H1 (cell line): ENCODE results near the gene PITPNB. TPM values are rescaled to one million over a fixed set of nuclear protein-coding genes. Genes with fewer than 3 reads are reported as not detected.

Source experiments
- CTCF ChIA-PET: fragments of 300-600 bp; sonication (Branson Sonifier 250); formaldehyde crosslinking; loops from one replicate; lab custom pipeline; 2021; ENCODE audit not compliant: partially characterized antibody; lab: Charles Lee
- POLR2A ChIA-PET: fragments of 300-600 bp; sonication (Branson Sonifier 250); formaldehyde crosslinking; loops from one replicate; lab custom pipeline; 2021; ENCODE audit warnings: inconsistent platforms; ENCODE audit not compliant: partially characterized antibody; lab: Charles Lee
- DNase-seq, 2 experiments: peaks; one replicate each; pipeline versions ENCODE4 v3.0.0 to v3.0.0-alpha.2; 2010 to 2022; ENCODE audit warnings: low spot score in 2 of 2, low read depth in 1 of 2, mixed read lengths in 1 of 2
- FAIRE-seq: peaks from 2 replicates; lab custom pipeline; 2011; peaks lifted over from hg19 to GRCh38; lab: Jason Lieb, UNC
- H2AFZ ChIP-seq: 2 replicates; pipeline ENCODE4 v1.8.1; 2012; ENCODE audit warnings: low read length, inconsistent platforms
- H2AK5ac ChIP-seq: 2 replicates; pipeline ENCODE4 v1.6.1; 2013; ENCODE audit warnings: low read depth, low read length
- H2BK120ac ChIP-seq: replicated peaks from 2 replicates; pipeline ENCODE3; 2013; ENCODE audit warnings: low read depth, low read length, inconsistent platforms
- H2BK12ac ChIP-seq: 2 replicates; pipeline ENCODE4 v1.6.1; 2013; ENCODE audit warnings: low read depth, low read length
- H2BK15ac ChIP-seq: 2 replicates; pipeline ENCODE4 v1.6.1; 2013; ENCODE audit warnings: low read length
- H2BK20ac ChIP-seq: 2 replicates; pipeline ENCODE4 v1.6.1; 2013; ENCODE audit warnings: low read length
- H2BK5ac ChIP-seq: 2 replicates; pipeline ENCODE4 v1.6.1; 2013; ENCODE audit warnings: low read depth, low read length
- H3K14ac ChIP-seq: 2 replicates; pipeline ENCODE4 v1.6.1; 2013; ENCODE audit warnings: inconsistent platforms; ENCODE audit not compliant: insufficient read length
- H3K18ac ChIP-seq: 2 replicates; pipeline ENCODE4 v1.6.1; 2013; ENCODE audit warnings: low read length; ENCODE audit errors: extremely low read depth
- H3K23ac ChIP-seq: 2 replicates; pipeline ENCODE4 v1.6.1; 2013; ENCODE audit warnings: inconsistent platforms; ENCODE audit not compliant: insufficient read length
- H3K23me2 ChIP-seq: 2 replicates; pipeline ENCODE4 v1.6.1; 2013; ENCODE audit warnings: low read depth, low read length
- H3K27ac ChIP-seq: 2 replicates; pipeline ENCODE4 v1.6.1; 2011; ENCODE audit warnings: low read depth, low read length, inconsistent platforms
- H3K27me3 ChIP-seq, 4 experiments: replicated peaks in 1 of 4; 1 replicate in 1 of 4; 2 replicates in 3 of 4; pipeline versions ENCODE4 v1.6.1 to v1.8.1; 2011 to 2013; ENCODE audit warnings: low read length in 3 of 4, mild to moderate bottlenecking in 3 of 4, inconsistent platforms in 2 of 4, mixed read lengths in 2 of 4, moderate library complexity in 1 of 4; ENCODE audit not compliant: control insufficient read depth in 3 of 4, insufficient read depth in 3 of 4; ENCODE audit errors: extremely low read depth in 1 of 4
- H3K36me3 ChIP-seq, 4 experiments: 2 replicates each; pipeline versions ENCODE4 v1.6.1 to v1.8.1; 2011 to 2013; ENCODE audit warnings: mild to moderate bottlenecking in 4 of 4, low read length in 3 of 4, moderate library complexity in 2 of 4, control low read depth in 1 of 4, inconsistent platforms in 1 of 4; ENCODE audit not compliant: insufficient read depth in 4 of 4, control insufficient read depth in 2 of 4
- H3K4ac ChIP-seq: replicated peaks from 2 replicates; pipeline ENCODE3; 2013; ENCODE audit warnings: low read length, low read depth, mixed read lengths, inconsistent platforms; ENCODE audit not compliant: insufficient read length
- H3K4me1 ChIP-seq, 4 experiments: replicated peaks in 1 of 4; 1 replicate in 1 of 4; 2 replicates in 3 of 4; pipeline versions ENCODE4 v1.6.1 to v1.8.1; 2011 to 2013; ENCODE audit warnings: low read length in 3 of 4, inconsistent platforms in 2 of 4, mixed read lengths in 1 of 4; ENCODE audit not compliant: insufficient read depth in 4 of 4, control insufficient read depth in 3 of 4
- H3K4me2 ChIP-seq, 2 experiments: 2 replicates each; pipeline versions ENCODE4 v1.6.1 to v1.8.1; 2011 to 2013; ENCODE audit warnings: low read depth in 2 of 2, low read length in 2 of 2, control low read depth in 1 of 2, inconsistent platforms in 1 of 2, mild to moderate bottlenecking in 1 of 2; ENCODE audit not compliant: insufficient read depth in 1 of 2
- H3K4me3 ChIP-seq, 4 experiments: fragments of 200-600, 300-600 bp in 1 of 4; sonication (generic), shearing (Covaris generic), sonication (Bioruptor Twin) in 1 of 4; 2 replicates each; pipeline versions ENCODE4 v1.5.1 to v1.8.1; 2011 to 2016; ENCODE audit warnings: low read length in 4 of 4, low read depth in 3 of 4, control low read depth in 2 of 4, inconsistent platforms in 2 of 4, mild to moderate bottlenecking in 2 of 4, mixed read lengths in 1 of 4, moderate library complexity in 1 of 4; ENCODE audit not compliant: insufficient read depth in 2 of 4; ENCODE audit errors: extremely low read depth in 1 of 4
- H3K56ac ChIP-seq: replicated peaks from 2 replicates; pipeline ENCODE3; 2013; ENCODE audit warnings: low read depth, mild to moderate bottlenecking, mixed read lengths, low read length, inconsistent platforms; ENCODE audit not compliant: insufficient read length
- H3K79me1 ChIP-seq: 2 replicates; pipeline ENCODE4 v1.6.1; 2013; ENCODE audit warnings: low read depth, low read length, control low read depth
- H3K79me2 ChIP-seq, 2 experiments: 2 replicates each; pipeline versions ENCODE4 v1.6.1 to v1.8.1; 2012 to 2013; ENCODE audit warnings: low read length in 2 of 2, mild to moderate bottlenecking in 2 of 2, inconsistent platforms in 1 of 2; ENCODE audit not compliant: insufficient read depth in 2 of 2, control insufficient read depth in 1 of 2
- H3K9ac ChIP-seq, 4 experiments: replicated peaks in 1 of 4; 1 replicate in 1 of 4; 2 replicates in 3 of 4; pipeline versions ENCODE4 v1.6.1 to v1.8.1; 2011 to 2013; ENCODE audit warnings: low read depth in 3 of 4, low read length in 3 of 4, control low read depth in 2 of 4, mild to moderate bottlenecking in 2 of 4, moderate library complexity in 2 of 4, inconsistent platforms in 1 of 4; ENCODE audit errors: extremely low read depth in 1 of 4
- H3K9me3 ChIP-seq, 2 experiments: 2 replicates each; pipeline versions ENCODE4 v1.6.1 to v1.8.1; 2012 to 2013; ENCODE audit warnings: mild to moderate bottlenecking in 2 of 2, moderate library complexity in 2 of 2, control low read depth in 1 of 2, inconsistent platforms in 1 of 2, low read depth in 1 of 2, low read length in 1 of 2, mixed read lengths in 1 of 2; ENCODE audit not compliant: insufficient read depth in 2 of 2
- H4K20me1 ChIP-seq, 2 experiments: replicated peaks in 1 of 2; 2 replicates each; pipeline versions ENCODE3 to v1.8.1; 2011 to 2013; ENCODE audit warnings: inconsistent platforms in 2 of 2, low read length in 2 of 2, mild to moderate bottlenecking in 1 of 2; ENCODE audit not compliant: insufficient read depth in 2 of 2, control insufficient read depth in 1 of 2
- H4K5ac ChIP-seq: 2 replicates; pipeline ENCODE4 v1.6.1; 2013; ENCODE audit warnings: low read length, low read depth, mixed read lengths, inconsistent platforms; ENCODE audit not compliant: insufficient read length
- H4K8ac ChIP-seq: 2 replicates; pipeline ENCODE4 v1.8.0; 2013; ENCODE audit warnings: mild to moderate bottlenecking, moderate library complexity, low read length, inconsistent platforms; ENCODE audit not compliant: insufficient read depth; ENCODE audit errors: extremely low read depth
- H4K91ac ChIP-seq: replicated peaks from 2 replicates; pipeline ENCODE3; 2013; ENCODE audit warnings: low read length, mixed read lengths, inconsistent platforms; ENCODE audit not compliant: insufficient read length
- BRCA1 ChIP-seq: IDR thresholded peaks from 2 replicates; pipeline ENCODE4 v1.6.1; 2012; ENCODE audit warnings: low read depth, low read length, improper control_type of control experiment
- CBX5 ChIP-seq: fragments of 300-800, 300-1000 bp; sonication (generic); IDR thresholded peaks from 2 replicates; pipeline ENCODE4 v1.7.1; 2016; ENCODE audit warnings: antibody characterized with exemption, low read length, low read depth
- CEBPB ChIP-seq: IDR thresholded peaks from 2 replicates; pipeline ENCODE4 v1.6.1; 2012; ENCODE audit warnings: low read depth, low read length
- CHD1 ChIP-seq: IDR thresholded peaks from 2 replicates; pipeline ENCODE4 v1.6.1; 2012; ENCODE audit warnings: low read depth, low read length, improper control_type of control experiment
- EZH2 ChIP-seq: fragments of 200-600 bp; sonication (generic); IDR thresholded peaks from 2 replicates; pipeline ENCODE4 v1.7.1; 2012; ENCODE audit warnings: low read depth, mild to moderate bottlenecking, moderate library complexity, low read length, inconsistent platforms; ENCODE audit not compliant: severe bottlenecking
- GTF2F1 ChIP-seq: IDR thresholded peaks from 2 replicates; pipeline ENCODE4 v1.6.1; 2012; ENCODE audit warnings: low read depth, low read length, improper control_type of control experiment, borderline replicate concordance
- KDM5A ChIP-seq: fragments of 200-600 bp; IDR thresholded peaks from 2 replicates; pipeline ENCODE4 v1.7.1; 2012; ENCODE audit warnings: mild to moderate bottlenecking, low read length, inconsistent platforms, mixed read lengths
- PHF8 ChIP-seq: fragments of 200-600 bp; sonication (generic); conservative IDR thresholded peaks from 2 replicates; pipeline ENCODE4 v1.7.1; 2012; ENCODE audit warnings: low read depth, mild to moderate bottlenecking, inconsistent platforms, low read length, moderate library complexity
- RXRA ChIP-seq: IDR thresholded peaks from 2 replicates; pipeline ENCODE4 v1.6.1; 2011; ENCODE audit warnings: low read depth, mild to moderate bottlenecking, low read length, moderate library complexity; ENCODE audit not compliant: insufficient read depth
- SIRT6 ChIP-seq: IDR thresholded peaks from one replicate; pipeline ENCODE4 v1.7.1; 2012; ENCODE audit warnings: low read length, inconsistent platforms
- SP1 ChIP-seq: IDR thresholded peaks from 2 replicates; pipeline ENCODE4 v1.6.1; 2011; ENCODE audit warnings: low read depth, low read length
- TCF12 ChIP-seq: IDR thresholded peaks from 2 replicates; pipeline ENCODE4 v1.6.1; 2011; ENCODE audit warnings: low read depth, mild to moderate bottlenecking, low read length
- ZNF274 ChIP-seq: IDR thresholded peaks from 2 replicates; pipeline ENCODE4 v1.7.0; 2012; ENCODE audit warnings: low read length, borderline replicate concordance; ENCODE audit errors: extremely low read depth
- WGBS, 2 experiments: shearing (Covaris generic) in 1 of 2; methylation state at CpG; one replicate each; pipeline versions ENCODE4 v1.1.6 to v1.1.7; 2013 to 2015; ENCODE audit warnings: low lambda C conversion rate in 2 of 2, mixed read lengths in 2 of 2, inconsistent platforms in 1 of 2, low coverage in 1 of 2, missing lambda C conversion rate in 1 of 2; ENCODE audit not compliant: insufficient replicate concordance in 2 of 2, insufficient coverage in 1 of 2, insufficient read length in 1 of 2; ENCODE audit errors: extremely low coverage in 1 of 2, missing lambda C conversion rate in 1 of 2; 5-methylcytosine and 5-hydroxymethylcytosine counted together
- polyA plus RNA-seq, 7 experiments: library from polyadenylated mRNA; depleted of rRNA in 3 of 7; stranded (reverse) in 5 of 7; unstranded in 2 of 7; fragments of >200 nt in 5 of 7; fragments of 200-250 nt in 2 of 7; gene quantifications; 1 replicate in 5 of 7; 2 replicates in 1 of 7; 4 replicates in 1 of 7; pipeline versions ENCODE4 v1.2.1 to v1.2.3, GENCODE V29; 2011 to 2013; ENCODE audit warnings: missing spikeins in 2 of 7, mixed read lengths in 2 of 7
- total RNA-seq: library from RNA; stranded (reverse); fragmentation: NEBNext Ultra II Directional; extraction: Animal tissue kit (Norgen Biotek cat#: 25700); gene quantifications from 2 replicates; pipeline ENCODE4 v1.2.1, GENCODE V29; 2021

Gene PITPNB
- total and polyA plus RNA-seq, 2 of the 8 experiments (the other 6 are each of a cell fraction or from before 2014, with no cell fraction given), result 24.6 to 89.3 TPM

- no peak overlapping the region for H3K56ac ChIP-seq
- CTCF ChIA-PET, result interaction anchor here (1.0 to 1.7 kb wide), 3 partner anchors 15 to 57 kb away, joined by 3 to 4 read pairs (median 3); partner anchors contain the start of gene PITPNB
- WGBS, 2 experiments, result 91% methylated on average over 5 of the region's 5 CpGs; no CpG with 5 or more reads in 1 of the 2 experiments
Observed at GRCh38 chr22:27934069-27934468, 15.0 kb upstream of the PITPNB start.

More at GRCh38 chr22:27934069-27934468, 15.0 kb upstream of the PITPNB start:
- Histone ChIP-seq H3K4me2 (no peak overlapping the region), H3K79me2 (no peaks in the 10 kb centered on the region), H3K4ac (no peak overlapping the region), H4K91ac (no peak overlapping the region), H4K8ac (no peak overlapping the region), H2BK12ac (no peak overlapping the region), H3K23me2 (no peaks in the 10 kb centered on the region; the same call in 1 of the 2 replicates), H3K27me3 (no peaks in the 10 kb centered on the region), H3K14ac (no peak overlapping the region), H3K36me3 (no peaks in the 10 kb centered on the region), H3K4me3 (no peak overlapping the region), H3K9me3 (no peaks in the 10 kb centered on the region; a peak in 1 of 4 replicates), H3K4me1 (peaks cover 0 to 6% (median 3%) of the 10 kb centered on the region in 4 experiments; a peak in 4 of 7 replicates), H2BK120ac (no peak overlapping the region), H3K79me1 (no peaks in the 10 kb centered on the region), H2BK20ac (no peak overlapping the region), H2BK15ac (no peak overlapping the region), H3K18ac (no peak overlapping the region), H4K20me1 (no peaks in the 10 kb centered on the region), H3K9ac (no peak overlapping the region), H3K27ac (no peak overlapping the region), H3K23ac (no peak overlapping the region), H4K5ac (no peak overlapping the region), H2BK5ac (no peak overlapping the region), H2AFZ (no peak overlapping the region), H2AK5ac (no peak overlapping the region)
- no peak for TF ChIP-seq SIRT6
- TF ChIP-seq PHF8, result no peak
- TF ChIP-seq CEBPB, result no peak
- TF ChIP-seq RXRA, result no peak
- TF ChIP-seq KDM5A, result no peak
- no peak for TF ChIP-seq CHD1
- no peak for TF ChIP-seq EZH2
- no peak for TF ChIP-seq CBX5
- TF ChIP-seq GTF2F1, result no peak
- no peak for TF ChIP-seq ZNF274
- no peak for TF ChIP-seq TCF12
- TF ChIP-seq SP1, result no peak
- TF ChIP-seq BRCA1, result no peak
- POLR2A ChIA-PET, result interaction anchor here (1.5 kb wide), 1 partner anchor 14 kb away, joined by 4 read pairs; no protein-coding TSS in a partner anchor
- no peak for DNase-seq
- no peak for FAIRE-seq
